Left lung (tissue), 10 donors: ENCODE data around the gene BMERB1. TPM values are rescaled to one million over a fixed set of nuclear protein-coding genes. Genes with fewer than 3 reads are reported as not detected.
"Not testable (repeated sequence)": the region's sequence is repeated elsewhere in the genome, so short reads cannot be mapped to it uniquely, and the experiment has no call there.

Source experiments
- ATAC-seq: fragments of 200-7000 bp; cut with Tn5 transposase; one replicate; pipeline ENCODE4 v1.9.1; 2020; ENCODE audit warnings: moderate library complexity
- DNase-seq, 4 donors: peaks; one replicate each; pipeline ENCODE4 v3.0.0-alpha.2; 2013 to 2020
- H3K27ac ChIP-seq, 2 donors: fragments of 200-600 bp; sonication (generic) in 1 of 2; one replicate each; pipeline versions ENCODE4 v1.5.0 to v1.8.0; 2020 to 2021
- H3K27me3 ChIP-seq, 2 donors: fragments of 200-600 bp; sonication (generic) in 1 of 2; one replicate each; pipeline versions ENCODE4 v1.5.0 to v1.8.0; 2020 to 2021
- H3K36me3 ChIP-seq, 2 donors: fragments of 200-600 bp; sonication (generic) in 1 of 2; one replicate each; pipeline versions ENCODE4 v1.5.0 to v1.8.0; 2020 to 2021
- H3K4me1 ChIP-seq, 2 donors: fragments of 200-600 bp; one replicate each; pipeline ENCODE4 v1.8.0; 2021
- H3K4me3 ChIP-seq, 2 donors: fragments of 200-600 bp; sonication (generic) in 1 of 2; one replicate each; pipeline versions ENCODE4 v1.5.0 to v1.8.0; 2020 to 2021; ENCODE audit warnings: mild to moderate bottlenecking in 1 of 2
- H3K9me3 ChIP-seq, 2 donors: fragments of 200-600 bp; sonication (generic) in 1 of 2; one replicate each; pipeline versions ENCODE4 v1.5.0 to v1.8.0; 2020 to 2021
- CTCF ChIP-seq, 2 donors: fragments of 200-600 bp; sonication (generic) in 1 of 2; IDR thresholded peaks; one replicate each; pipeline versions ENCODE4 v1.5.0 to v1.8.0; 2021; ENCODE audit warnings: antibody characterized with exemption in 2 of 2
- intact Hi-C, 2 donors: fragments of 100-400 bp; cut with DNase I; formaldehyde crosslinking; loops; one replicate each; pipeline versions ENCODE4 v1.11.2 to v1.14.2; 2022
- polyA plus RNA-seq, 6 donors: library from polyadenylated mRNA; unstranded; fragments of 120-200 nt; gene quantifications; one replicate each; pipeline ENCODE4 v1.2.1, GENCODE V29; 2013; ENCODE audit not compliant: insufficient read length in 6 of 6
- total RNA-seq, 2 donors: library from RNA; stranded (reverse); fragmentation: NEBNext Ultra II Directional; extraction: Animal tissue kit (Norgen Biotek cat#: 25700); gene quantifications; one replicate each; pipeline ENCODE4 v1.2.1, GENCODE V29; 2021
- donor health status: DM: no; HTN: yes; CAD: no.
- donor health status: DM: no; HTN: no; CAD: no.

BMERB1 gene
- total and polyA plus RNA-seq, 8 donors, result 12.0 to 45.8 (median 38.4) TPM

- Histone ChIP-seq H3K36me3 (no peaks in the 10 kb centered on the region), H3K27me3 (no peaks in the 10 kb centered on the region), H3K9me3 (no peaks in the 10 kb centered on the region), H3K4me1 (peaks cover 0 to 17% of the 10 kb centered on the region in 2 donors), H3K27ac (no peak overlapping the region), H3K4me3 (no peak overlapping the region)
- TF ChIP-seq CTCF (IDR thresholded peaks at IDR 0.05), result no peak
- intact Hi-C loops, result no loop called here
- ATAC-seq, result no peak
- no peak for DNase-seq
Measured at GRCh38 chr16:15403392-15403995, 30.9 kb upstream of the BMERB1 start.

GRCh38 chr16:15404091-15404490 lies 30.3 kb upstream of the BMERB1 start:
- H3K4me3 ChIP-seq, H3K36me3 ChIP-seq, H3K9me3 ChIP-seq, DNase-seq, ATAC-seq, H3K27ac ChIP-seq, intact Hi-C loops, H3K27me3 ChIP-seq: not testable (repeated sequence)
- peaks cover 0 to 17% of the 10 kb centered on the region in 2 donors for H3K4me1 ChIP-seq

GRCh38 chr16:15404792-15405191 lies 29.6 kb upstream of the BMERB1 start:
- DNase-seq (no peak), ATAC-seq (no peak)
- H3K9me3 ChIP-seq, result no peaks in the 10 kb centered on the region
- H3K27me3 ChIP-seq, result no peaks in the 10 kb centered on the region
- no peak for TF ChIP-seq CTCF (IDR thresholded peaks at IDR 0.05)
- H3K4me1 ChIP-seq, result peaks cover 0 to 17% of the 10 kb centered on the region in 2 donors
- H3K36me3 ChIP-seq, result no peaks in the 10 kb centered on the region
- H3K27ac ChIP-seq, result no peak overlapping the region
- intact Hi-C loops, result no loop called here
- H3K4me3 ChIP-seq, result no peak overlapping the region

GRCh38 chr16:15407756-15408155 lies 26.6 kb upstream of the BMERB1 start:
- H3K9me3 ChIP-seq, H3K36me3 ChIP-seq, H3K27ac ChIP-seq, ATAC-seq, H3K27me3 ChIP-seq, DNase-seq, intact Hi-C loops, H3K4me3 ChIP-seq: not testable (repeated sequence)
- peaks cover 0 to 17% of the 10 kb centered on the region in 2 donors for H3K4me1 ChIP-seq

- H3K9me3 ChIP-seq, DNase-seq, H3K4me1 ChIP-seq, ATAC-seq, H3K36me3 ChIP-seq, H3K27me3 ChIP-seq, H3K27ac ChIP-seq, intact Hi-C loops, H3K4me3 ChIP-seq: not testable (repeated sequence)
Measured at GRCh38 chr16:15409476-15409875, 24.9 kb upstream of the BMERB1 start.

GRCh38 chr16:15415511-15415985 lies 18.8 kb upstream of the BMERB1 start:
- H3K36me3 ChIP-seq, result no peaks in the 10 kb centered on the region
- H3K4me3 ChIP-seq, result no peak overlapping the region
- TF ChIP-seq CTCF (IDR thresholded peaks at IDR 0.05), result no peak
- intact Hi-C loops, result no loop called here
- no peaks in the 10 kb centered on the region for H3K4me1 ChIP-seq
- no peaks in the 10 kb centered on the region for H3K9me3 ChIP-seq
- H3K27me3 ChIP-seq, result no peaks in the 10 kb centered on the region
- H3K27ac ChIP-seq, result no peak overlapping the region
- DNase-seq (no peak), ATAC-seq (no peak)

GRCh38 chr16:15417197-15417596 lies 17.2 kb upstream of the BMERB1 start:
- Histone ChIP-seq H3K27ac (no peak overlapping the region), H3K4me3 (no peak overlapping the region), H3K4me1 (no peaks in the 10 kb centered on the region), H3K36me3 (no peaks in the 10 kb centered on the region), H3K27me3 (no peaks in the 10 kb centered on the region), H3K9me3 (no peaks in the 10 kb centered on the region)
- intact Hi-C loops, result no loop called here
- no peak for ATAC-seq
- no peak for DNase-seq
- no peak for TF ChIP-seq CTCF (IDR thresholded peaks at IDR 0.05)
